HG02852 (cell line): Measurements from ENCODE around the gene C11orf97.
"Not testable (repeated sequence)": the region's sequence is repeated elsewhere in the genome, so short reads cannot be mapped to it uniquely, and the experiment has no call there.

Source experiments
- ATAC-seq: cut with Tn5 transposase; IDR thresholded peaks from one replicate; pipeline ENCODE4 v1.9.1; 2021; ENCODE audit warnings: mild to moderate bottlenecking, moderate library complexity; ENCODE audit not compliant: unreplicated experiment

The C11orf97 gene

DNA sequence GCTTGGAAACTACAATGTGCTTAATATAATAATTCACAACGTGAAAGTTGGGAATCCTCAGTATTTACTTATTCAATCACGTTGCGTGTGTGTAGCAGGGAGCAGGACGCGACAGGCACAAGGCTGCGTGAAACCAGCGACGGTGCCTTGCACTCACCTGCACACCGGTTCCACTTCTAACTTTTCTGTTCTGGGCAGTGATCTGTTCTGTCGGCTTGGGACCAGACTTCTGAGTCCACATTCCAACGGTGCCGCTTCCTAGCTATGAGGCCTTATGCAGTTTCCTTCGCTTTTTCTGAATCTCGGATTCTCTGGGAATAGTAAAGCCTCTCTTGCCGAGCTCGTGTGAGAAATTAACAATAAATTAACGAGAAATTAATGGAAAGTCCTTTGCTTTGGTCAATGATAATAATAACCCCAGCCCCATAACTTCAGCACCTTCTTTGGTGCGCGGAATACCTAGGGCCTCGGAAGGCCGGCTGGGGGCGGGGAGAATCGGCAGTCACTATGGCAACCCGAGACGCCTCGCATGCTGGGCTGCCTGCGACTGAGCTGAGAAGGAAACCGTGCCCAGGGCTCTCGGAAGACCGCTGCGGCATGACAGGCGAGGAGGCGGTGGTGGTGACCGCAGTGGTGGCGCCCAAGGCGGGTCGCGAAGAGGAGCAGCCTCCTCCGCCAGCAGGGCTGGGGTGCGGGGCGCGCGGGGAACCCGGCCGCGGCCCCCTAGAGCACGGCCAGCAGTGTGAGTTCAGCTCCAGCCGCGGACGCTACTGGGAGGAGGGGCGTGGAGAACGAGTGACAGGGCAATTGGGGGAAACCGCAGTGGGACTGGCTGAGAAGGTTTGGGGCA lies at the start of gene C11orf97:
Gene C11orf97, plus strand, starts transcription at position 530 of the 850 bp plus-strand sequence. Its CDS starts 68 bp downstream, at position 598.
- peak; percentile 82 for ATAC-seq

DNA sequence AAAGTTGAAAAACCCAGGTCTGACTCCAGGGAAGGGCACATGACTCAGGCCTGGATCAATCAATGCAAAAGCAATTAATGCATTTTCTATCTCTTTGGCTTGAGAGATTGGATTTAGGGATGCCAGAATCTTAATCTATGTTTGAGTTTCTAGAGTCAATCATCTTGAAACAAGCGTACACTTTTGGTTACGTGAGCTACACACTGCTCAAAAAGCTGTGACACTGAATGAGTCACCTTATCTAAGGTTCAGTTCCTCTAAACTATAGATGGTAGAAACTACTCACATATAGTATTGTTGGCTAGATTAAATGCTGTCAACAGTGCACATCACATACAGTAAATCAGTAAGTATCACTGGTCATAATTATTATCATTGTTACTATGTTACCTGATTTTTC lies 42.8 kb upstream of the C11orf97 start:
- peak; percentile 87 for ATAC-seq

- ATAC-seq: peak; percentile 86
Measured at GRCh38 chr11:94472916-94473799, 39.1 kb upstream of the C11orf97 start.

DNA sequence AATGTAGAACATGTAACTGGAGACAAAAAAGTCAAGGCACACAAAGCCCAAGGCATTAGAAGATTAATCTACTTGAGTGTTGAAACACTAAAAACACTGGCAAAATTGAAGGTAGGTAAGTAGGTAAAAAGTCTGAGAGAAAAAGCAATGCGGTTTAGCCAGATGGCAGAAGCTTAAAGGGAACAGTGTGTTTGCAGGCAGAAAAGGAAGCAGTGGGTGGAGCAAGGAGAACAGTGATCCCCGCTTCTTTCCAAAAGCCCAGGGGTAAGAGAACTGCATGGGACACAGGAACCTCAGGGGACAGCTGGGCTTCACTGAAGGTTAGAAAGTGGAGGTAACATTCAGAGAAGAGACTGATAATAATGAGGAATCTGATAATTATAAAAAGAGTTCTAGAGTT lies 34.6 kb upstream of the C11orf97 start:
- no peak for ATAC-seq

DNA sequence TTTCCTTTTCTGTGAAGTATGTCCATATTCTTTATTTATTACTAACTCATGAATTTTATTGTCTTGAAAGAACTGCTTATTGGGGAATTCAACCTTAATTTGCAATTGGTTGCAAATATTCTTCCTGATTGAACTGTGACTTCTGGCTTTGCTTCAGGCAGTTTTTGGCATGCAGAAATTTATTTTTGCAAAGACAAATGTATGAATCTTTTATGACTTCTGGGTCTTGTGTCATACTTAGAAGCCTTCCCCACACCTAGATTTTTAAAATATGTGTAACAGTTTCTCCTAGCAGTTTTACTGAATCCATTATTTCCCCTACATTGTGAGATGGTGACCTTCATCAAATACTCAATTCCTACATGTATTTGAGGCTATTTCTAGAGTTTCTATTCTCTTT lies 30.9 kb upstream of the C11orf97 start:
- ATAC-seq: no peak

- no peak for ATAC-seq
Measured at GRCh38 chr11:94486068-94486467, 26.2 kb upstream of the C11orf97 start.

GRCh38 chr11:94493281-94494125 lies 18.8 kb upstream of the C11orf97 start, which contains the start of the genes ANKRD49 and MRE11:
TSS of gene ANKRD49 (plus strand) at chr11:94493984. CDS start at chr11:94496694, 2,710 bp downstream.
TSS of gene MRE11 (minus strand) at chr11:94493844. CDS start at chr11:94492801, 1,043 bp downstream.
- peak; percentile 99 for ATAC-seq

DNA sequence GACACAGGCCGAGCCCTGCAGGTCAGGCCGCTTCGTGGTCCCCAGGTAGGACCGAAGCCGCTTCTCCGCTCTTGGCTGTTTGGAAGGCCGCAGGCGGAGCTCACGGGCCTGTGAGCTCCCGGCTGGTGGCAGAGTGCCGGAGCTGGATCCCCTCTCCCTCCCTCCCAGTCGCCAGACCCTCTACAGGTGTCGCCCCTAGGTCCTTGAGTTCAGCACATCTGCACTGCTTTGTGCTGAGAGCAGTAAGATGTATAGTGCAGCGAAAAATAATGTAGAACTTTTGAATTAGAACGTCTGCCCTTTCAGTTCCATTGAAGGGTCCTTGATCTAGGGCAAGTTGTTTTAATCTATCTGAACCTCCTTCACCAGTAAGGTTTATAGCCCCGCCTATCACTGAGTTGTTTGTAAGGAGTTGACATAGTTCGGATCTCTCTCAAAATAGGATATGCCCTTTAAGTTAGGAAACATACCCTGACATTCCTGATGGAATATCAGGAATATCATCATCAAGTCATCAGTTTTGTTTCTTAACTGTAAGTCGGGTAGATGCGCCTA lies 18.1 kb upstream of the C11orf97 start:
- peak; percentile 61 for ATAC-seq

DNA sequence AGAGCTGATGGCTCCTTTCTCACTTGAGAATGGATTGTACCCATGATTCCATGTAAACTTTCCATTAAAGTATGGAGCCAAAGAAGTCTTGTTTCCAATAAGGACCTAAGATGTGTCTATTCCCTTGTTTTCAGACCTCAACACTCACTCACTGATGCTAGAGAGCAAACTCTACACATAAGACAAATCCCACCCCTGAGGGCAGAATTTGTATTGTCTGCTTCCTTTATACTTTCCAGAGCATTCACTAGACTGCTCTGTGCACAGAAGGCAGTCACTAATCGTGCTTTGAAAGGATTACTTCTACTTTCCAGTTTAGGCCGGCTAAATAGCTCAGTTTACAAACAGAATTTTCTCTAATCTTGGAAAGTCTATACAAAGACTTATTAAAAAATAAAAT lies 12.1 kb upstream of the C11orf97 start:
- ATAC-seq: no peak

GRCh38 chr11:94501522-94501921 lies 10.7 kb upstream of the C11orf97 start:
- no peak for ATAC-seq

GRCh38 chr11:94504689-94505293 lies 7.5 kb upstream of the C11orf97 start:
- ATAC-seq: no peak

GRCh38 chr11:94506513-94506912 lies 5.7 kb upstream of the C11orf97 start:
- ATAC-seq: not testable (repeated sequence)

DNA sequence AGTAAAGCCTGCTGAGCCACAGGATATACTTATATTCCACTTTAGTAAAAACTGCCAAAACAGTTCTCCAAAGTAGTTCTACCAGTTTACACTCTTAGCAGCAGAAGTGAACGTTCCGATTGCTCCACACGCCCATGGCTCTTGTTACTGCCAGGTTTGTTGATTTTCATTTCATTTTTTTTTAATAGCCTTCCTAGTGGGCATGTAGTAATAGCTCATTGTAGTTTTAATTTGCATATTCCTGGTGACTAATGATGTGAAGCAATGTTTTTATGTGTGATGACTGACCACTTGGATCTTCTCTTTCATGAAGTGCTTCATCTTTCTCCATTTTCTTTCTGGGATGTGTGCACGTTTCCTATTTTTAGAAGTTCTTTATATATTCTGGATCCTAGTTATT lies 4.8 kb upstream of the C11orf97 start:
- ATAC-seq: no peak

DNA sequence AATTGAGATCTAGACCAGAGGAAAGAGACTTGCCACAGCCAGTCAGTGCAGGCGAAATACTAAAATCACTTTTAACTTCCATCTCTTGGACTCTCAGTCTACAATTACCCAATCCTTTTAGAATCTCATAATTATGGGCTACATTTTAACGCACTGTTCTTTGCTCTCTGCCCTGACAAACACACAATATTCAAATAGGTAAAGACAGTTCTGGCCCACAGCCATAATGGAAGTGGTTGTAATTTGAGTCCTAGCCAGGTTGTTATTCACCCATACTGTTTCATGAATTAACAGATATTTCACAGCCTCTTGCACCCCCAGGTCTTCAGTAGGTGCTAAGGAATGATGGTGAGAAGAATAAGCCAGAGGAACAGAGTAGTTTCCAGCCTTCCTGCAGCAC lies 830 bp downstream of the C11orf97 start:
- ATAC-seq: peak; percentile 18

DNA sequence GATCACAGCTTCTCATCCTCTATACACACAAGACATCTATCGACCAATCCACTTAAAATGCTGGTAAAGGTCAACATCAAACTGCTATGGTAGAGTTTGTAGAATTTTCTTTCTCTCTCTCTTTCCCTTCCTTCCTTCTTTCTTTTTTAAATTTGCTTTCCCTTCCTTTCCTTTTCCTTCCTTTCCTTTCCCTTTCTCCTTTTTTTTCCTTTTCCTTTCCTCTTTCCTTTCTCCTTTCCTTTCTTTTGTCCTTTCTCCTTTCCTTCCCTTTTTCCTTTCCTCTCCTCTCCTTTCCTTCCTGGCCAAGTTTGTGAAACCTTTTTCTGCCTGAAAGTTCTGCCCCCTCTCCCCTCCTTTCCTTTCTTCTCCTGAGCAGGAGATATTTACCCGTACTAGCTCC lies 3.1 kb downstream of the C11orf97 start:
- ATAC-seq: no peak

GRCh38 chr11:94516725-94517124 lies 4.5 kb downstream of the C11orf97 start:
- ATAC-seq: no peak

- no peak for ATAC-seq
Measured at GRCh38 chr11:94518300-94518699, 6.0 kb downstream of the C11orf97 start.

DNA sequence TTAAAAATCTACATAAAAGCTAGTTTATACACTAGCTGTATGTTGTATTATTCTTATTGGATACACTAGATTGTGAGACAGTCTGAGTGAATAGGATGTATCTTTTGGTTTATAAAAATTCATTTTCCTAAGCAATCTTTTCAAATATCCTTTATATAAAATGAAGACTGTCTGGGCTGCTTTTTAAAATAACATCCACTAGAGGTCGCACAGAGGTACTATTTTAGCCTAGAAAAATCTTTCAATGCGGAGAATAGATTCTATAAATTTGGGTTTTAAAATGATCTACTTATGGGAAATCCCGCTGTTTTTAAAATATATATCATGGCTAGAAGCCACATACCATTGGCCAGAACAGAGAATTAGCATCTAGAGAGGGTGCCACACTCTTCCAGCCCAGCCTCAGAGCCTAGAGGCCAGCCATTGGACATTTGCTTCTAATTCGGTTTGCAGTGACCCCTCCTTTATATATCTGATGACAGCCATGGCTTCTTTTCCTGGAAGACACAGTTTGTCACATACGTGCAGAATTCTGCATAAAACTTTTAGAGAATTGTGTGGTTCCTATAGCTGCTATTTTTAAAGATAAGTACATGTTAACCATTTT lies 7.3 kb downstream of the C11orf97 start:
- no peak for ATAC-seq

- no peak for ATAC-seq
Measured at GRCh38 chr11:94521684-94522083, 9.4 kb downstream of the C11orf97 start.
